ENCODE data around the gene B2M. TPM values are rescaled to one million over a fixed set of nuclear protein-coding genes. Genes with fewer than 3 reads are reported as not detected.
"Not testable (repeated sequence)": the region's sequence is repeated elsewhere in the genome, so short reads cannot be mapped to it uniquely, and the experiment has no call there.

Gene B2M
- total RNA-seq, 1 experiment from 2014 or later = 388 TPM

DNA sequence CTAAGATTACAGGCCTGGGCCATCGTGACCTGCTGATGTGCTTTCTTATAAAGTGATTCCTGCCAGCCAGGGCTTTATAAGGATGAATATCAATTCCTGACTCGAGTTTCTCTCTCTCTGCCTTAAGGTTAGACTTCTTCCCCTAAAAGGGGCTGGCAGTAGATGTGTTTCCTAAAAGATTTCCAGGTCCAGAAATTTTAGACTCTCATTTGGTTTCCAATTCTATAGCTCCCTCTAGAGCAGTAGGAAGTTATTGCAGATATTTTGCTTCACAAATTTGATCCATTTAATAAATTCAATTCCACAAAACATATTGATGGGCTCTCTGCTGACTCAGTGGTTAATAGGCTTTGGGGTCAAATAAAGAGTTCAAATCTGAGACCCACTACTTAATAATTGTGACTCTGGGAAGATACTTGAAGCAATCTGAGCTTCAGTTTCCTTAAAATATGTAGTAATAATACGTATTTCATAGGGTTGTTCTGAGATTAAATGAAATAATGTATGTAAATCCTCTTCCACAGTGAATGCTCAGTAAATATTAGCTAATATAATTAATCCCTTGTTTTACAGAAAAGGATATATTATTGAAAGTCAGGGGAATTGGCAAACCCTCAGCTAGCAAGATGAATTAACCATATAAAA is 27.1 kb downstream of the B2M start:
- no peaks in the 10 kb centered on the region for H3K27me3 ChIP-seq (ENCODE audit: insufficient read depth, low read length)
- no TSS peak for BruUV-seq (replicated peaks)
- no peak overlapping the region for H3K27ac ChIP-seq (ENCODE audit: low read depth, low read length)
- peak; percentile 46 for ATAC-seq
- H3K9me3 ChIP-seq (ENCODE audit: control insufficient read depth in 1 of 2, insufficient read depth in 1 of 2, low read depth in 1 of 2, low read length in 2 of 2) = no peaks in the 10 kb centered on the region
- intact Hi-C loops (cut with micrococcal nuclease) = loop anchor here (1.0 kb wide), 2 partner anchors 75 to 145 kb away; partner anchors contain the start of gene SPG11
- CTCF ChIA-PET = interaction anchor here (0.9 to 4.0 kb wide), 16 partner anchors 8 to 163 kb away, joined by 3 to 39 read pairs (median 8); partner anchors contain the start of genes B2M, PATL2 and SPG11
- no peak overlapping the region for H3K9ac ChIP-seq (ENCODE audit: low read length)
- H3K36me3 ChIP-seq (ENCODE audit: control insufficient read depth in 1 of 2, insufficient read depth in 2 of 2, low read length in 2 of 2) = no peaks in the 10 kb centered on the region
- RAD21 ChIA-PET (ENCODE audit: low non-redundant PET in 1 of 2, low total read pairs in 2 of 2, uncharacterized antibody in 2 of 2, unreplicated experiment in 2 of 2) = interaction anchor here (1.0 to 4.0 kb wide), 8 partner anchors 10 to 153 kb away, joined by 3 to 16 read pairs (median 4); partner anchors contain the start of gene SPG11 (in 2 of the 2)
- H2AFZ ChIP-seq (ENCODE audit: low read depth, low read length, poor library complexity, severe bottlenecking) = no peak overlapping the region
- no peaks in the 10 kb centered on the region for H4K20me1 ChIP-seq (ENCODE audit: insufficient read depth)
- TF ChIP-seq, protein P1, sequence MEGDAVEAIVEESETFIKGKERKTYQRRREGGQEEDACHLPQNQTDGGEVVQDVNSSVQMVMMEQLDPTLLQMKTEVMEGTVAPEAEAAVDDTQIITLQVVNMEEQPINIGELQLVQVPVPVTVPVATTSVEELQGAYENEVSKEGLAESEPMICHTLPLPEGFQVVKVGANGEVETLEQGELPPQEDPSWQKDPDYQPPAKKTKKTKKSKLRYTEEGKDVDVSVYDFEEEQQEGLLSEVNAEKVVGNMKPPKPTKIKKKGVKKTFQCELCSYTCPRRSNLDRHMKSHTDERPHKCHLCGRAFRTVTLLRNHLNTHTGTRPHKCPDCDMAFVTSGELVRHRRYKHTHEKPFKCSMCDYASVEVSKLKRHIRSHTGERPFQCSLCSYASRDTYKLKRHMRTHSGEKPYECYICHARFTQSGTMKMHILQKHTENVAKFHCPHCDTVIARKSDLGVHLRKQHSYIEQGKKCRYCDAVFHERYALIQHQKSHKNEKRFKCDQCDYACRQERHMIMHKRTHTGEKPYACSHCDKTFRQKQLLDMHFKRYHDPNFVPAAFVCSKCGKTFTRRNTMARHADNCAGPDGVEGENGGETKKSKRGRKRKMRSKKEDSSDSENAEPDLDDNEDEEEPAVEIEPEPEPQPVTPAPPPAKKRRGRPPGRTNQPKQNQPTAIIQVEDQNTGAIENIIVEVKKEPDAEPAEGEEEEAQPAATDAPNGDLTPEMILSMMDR (IDR thresholded peaks at IDR 0.05 in 2 of 3, conservative IDR thresholded peaks at IDR 0.05 in 1 of 3; ENCODE audit: borderline replicate concordance in 1 of 3, insufficient read depth in 1 of 3, low read depth in 2 of 3, low read length in 2 of 3) = peak; percentile 58 to 92 (median 78)
- TF ChIP-seq YY1 (IDR thresholded peaks at IDR 0.05; ENCODE audit: extremely low read depth, insufficient replicate concordance, low read depth, low read length) (no peak), TCF7L2 (IDR thresholded peaks at IDR 0.05; ENCODE audit: borderline replicate concordance, extremely low read depth, insufficient read depth, insufficient read length) (no peak), FOSL1 (IDR thresholded peaks at IDR 0.05; ENCODE audit: low read depth) (no peak), SP1 (IDR thresholded peaks at IDR 0.05; ENCODE audit: low read depth) (no peak), RAD21 (IDR thresholded peaks at IDR 0.05; ENCODE audit: low read depth) (peak; percentile 87)
- TF ChIP-seq, protein P2, sequence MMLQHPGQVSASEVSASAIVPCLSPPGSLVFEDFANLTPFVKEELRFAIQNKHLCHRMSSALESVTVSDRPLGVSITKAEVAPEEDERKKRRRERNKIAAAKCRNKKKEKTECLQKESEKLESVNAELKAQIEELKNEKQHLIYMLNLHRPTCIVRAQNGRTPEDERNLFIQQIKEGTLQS (IDR thresholded peaks at IDR 0.05) = no peak
- H3K9me2 ChIP-seq (ENCODE audit: insufficient read depth) = no peaks in the 10 kb centered on the region
- H3K4me2 ChIP-seq (ENCODE audit: low read length) = no peak overlapping the region
- no peaks in the 10 kb centered on the region for H3K4me1 ChIP-seq (ENCODE audit: control insufficient read depth in 1 of 2, insufficient read depth in 2 of 2, low read length in 2 of 2)
- POLR2A ChIA-PET = interaction anchor here (2.3 to 3.8 kb wide), 3 partner anchors 11 to 75 kb away, joined by 7 to 28 read pairs (median 11); partner anchors contain the start of genes B2M, PATL2 and SPG11
- DNase-seq (ENCODE audit: low read depth, low spot score) = peak; percentile 62
- no peak overlapping the region for H3K4me3 ChIP-seq (replicated peaks in 1 of 2; ENCODE audit: low read depth in 1 of 2, low read length in 2 of 2)
- H3K79me2 ChIP-seq (ENCODE audit: insufficient read depth, low read length) = no peaks in the 10 kb centered on the region

DNA sequence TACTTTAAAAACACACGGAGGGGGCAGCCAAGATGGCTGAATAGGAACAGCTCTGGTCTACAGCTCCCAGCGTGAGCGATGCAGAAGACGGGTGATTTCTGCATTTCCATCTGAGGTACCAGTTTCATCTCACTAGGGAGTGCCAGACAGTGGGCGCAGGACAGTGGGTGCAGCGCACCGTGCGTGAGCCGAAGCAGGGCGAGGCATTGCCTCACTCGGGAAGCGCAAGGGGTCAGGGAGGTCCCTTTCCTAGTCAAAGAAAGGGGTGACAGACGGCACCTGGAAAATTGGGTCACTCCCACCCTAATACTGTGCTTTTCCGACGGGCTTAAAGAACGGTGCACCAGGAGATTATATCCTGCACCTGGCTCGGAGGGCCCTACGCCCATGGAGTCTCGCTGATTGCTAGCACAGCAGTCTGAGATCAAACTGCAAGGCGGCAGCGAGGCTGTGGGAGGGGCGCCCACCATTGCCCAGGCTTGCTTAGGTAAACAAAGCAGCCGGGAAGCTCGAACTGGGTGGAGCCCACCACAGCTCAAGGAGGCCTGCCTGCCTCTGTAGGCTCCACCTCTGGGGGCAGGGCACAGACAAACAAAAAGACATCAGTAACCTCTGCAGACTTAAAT is 28.0 kb downstream of the B2M start:
- DNase-seq (ENCODE audit: low read depth, low spot score); H3K9me2 ChIP-seq (ENCODE audit: insufficient read depth); H3K4me3 ChIP-seq (replicated peaks in 1 of 2; ENCODE audit: low read depth in 1 of 2, low read length in 2 of 2); intact Hi-C loops (cut with micrococcal nuclease); H3K79me2 ChIP-seq (ENCODE audit: insufficient read depth, low read length); H3K9ac ChIP-seq (ENCODE audit: low read length); H3K27ac ChIP-seq (ENCODE audit: low read depth, low read length); H4K20me1 ChIP-seq (ENCODE audit: insufficient read depth); H3K36me3 ChIP-seq (ENCODE audit: control insufficient read depth in 1 of 2, insufficient read depth in 2 of 2, low read length in 2 of 2); H3K27me3 ChIP-seq (ENCODE audit: insufficient read depth, low read length); H2AFZ ChIP-seq (ENCODE audit: low read depth, low read length, poor library complexity, severe bottlenecking); H3K4me2 ChIP-seq (ENCODE audit: low read length); BruUV-seq (replicated peaks); H3K9me3 ChIP-seq (ENCODE audit: control insufficient read depth in 1 of 2, insufficient read depth in 1 of 2, low read depth in 1 of 2, low read length in 2 of 2); ATAC-seq; H3K4me1 ChIP-seq (ENCODE audit: control insufficient read depth in 1 of 2, insufficient read depth in 2 of 2, low read length in 2 of 2): not testable (repeated sequence)
- RAD21 ChIA-PET (ENCODE audit: low non-redundant PET in 1 of 2, low total read pairs in 2 of 2, uncharacterized antibody in 2 of 2, unreplicated experiment in 2 of 2) = interaction anchor here (1.1 to 4.0 kb wide), 3 partner anchors 26 to 76 kb away, joined by 4 to 16 read pairs (median 6); partner anchors contain the start of gene SPG11 (in 2 of the 2)
- POLR2A ChIA-PET = interaction anchor here (2.4 kb wide), 1 partner anchor 28 kb away, joined by 7 read pairs; the partner anchor contains the start of genes B2M and PATL2
- CTCF ChIA-PET = interaction anchor here (1.2 to 4.0 kb wide), 8 partner anchors 9 to 160 kb away, joined by 3 to 39 read pairs (median 16); partner anchors contain the start of genes B2M, PATL2 and SPG11

DNA sequence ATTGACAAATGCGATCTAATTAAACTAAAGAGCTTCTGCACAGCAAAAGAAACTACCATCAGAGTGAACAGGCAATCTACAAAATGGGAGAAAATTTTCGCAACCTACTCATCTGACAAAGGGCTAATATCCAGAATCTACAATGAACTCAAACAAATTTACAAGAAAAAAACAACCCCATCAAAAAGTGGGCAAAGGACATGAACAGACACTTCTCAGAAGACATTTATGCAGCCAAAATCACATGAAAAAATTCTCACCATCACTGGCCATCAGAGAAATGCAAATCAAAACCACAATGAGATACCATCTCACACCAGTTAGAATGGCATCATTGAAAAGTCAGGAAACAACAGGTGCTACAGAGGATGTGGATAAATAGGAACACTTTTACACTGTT is 32.1 kb downstream of the B2M start:
- H3K27me3 ChIP-seq (ENCODE audit: insufficient read depth, low read length); H3K4me3 ChIP-seq (replicated peaks in 1 of 2; ENCODE audit: low read depth in 1 of 2, low read length in 2 of 2); H2AFZ ChIP-seq (ENCODE audit: low read depth, low read length, poor library complexity, severe bottlenecking); H3K9me2 ChIP-seq (ENCODE audit: insufficient read depth); DNase-seq (ENCODE audit: low read depth, low spot score); H3K9ac ChIP-seq (ENCODE audit: low read length); intact Hi-C loops (cut with micrococcal nuclease); RAD21 ChIA-PET (ENCODE audit: low non-redundant PET in 1 of 2, low total read pairs in 2 of 2, uncharacterized antibody in 2 of 2, unreplicated experiment in 2 of 2); H3K4me2 ChIP-seq (ENCODE audit: low read length); H4K20me1 ChIP-seq (ENCODE audit: insufficient read depth); POLR2A ChIA-PET; H3K79me2 ChIP-seq (ENCODE audit: insufficient read depth, low read length); CTCF ChIA-PET; H3K27ac ChIP-seq (ENCODE audit: low read depth, low read length); BruUV-seq (replicated peaks); H3K9me3 ChIP-seq (ENCODE audit: control insufficient read depth in 1 of 2, insufficient read depth in 1 of 2, low read depth in 1 of 2, low read length in 2 of 2); H3K4me1 ChIP-seq (ENCODE audit: control insufficient read depth in 1 of 2, insufficient read depth in 2 of 2, low read length in 2 of 2); H3K36me3 ChIP-seq (ENCODE audit: control insufficient read depth in 1 of 2, insufficient read depth in 2 of 2, low read length in 2 of 2); ATAC-seq: not testable (repeated sequence)
